KOPT-K1 (cell line): ENCODE measurements around the gene PTGES2.

ENCODE experiments used
- H3K27ac ChIP-seq: fragments of 200-600 bp; sonication (generic); 2 replicates; pipeline ENCODE4 v1.5.1; 2016; ENCODE audit warnings: antibody characterized with exemption, mild to moderate bottlenecking, low read depth, low read length; ENCODE audit not compliant: poor library complexity, severe bottlenecking
- H3K36me3 ChIP-seq: fragments of 200-600 bp; sonication (generic); 2 replicates; pipeline ENCODE4 v1.5.1; 2017; ENCODE audit warnings: antibody characterized with exemption, mild to moderate bottlenecking, low read length, moderate library complexity; ENCODE audit not compliant: insufficient read depth
- H3K9me3 ChIP-seq: fragments of 200-600 bp; sonication (generic); 2 replicates; pipeline ENCODE4 v1.5.1; 2017; ENCODE audit warnings: antibody characterized with exemption, low read length, mild to moderate bottlenecking; ENCODE audit not compliant: insufficient read depth, poor library complexity, severe bottlenecking

The PTGES2 gene

DNA sequence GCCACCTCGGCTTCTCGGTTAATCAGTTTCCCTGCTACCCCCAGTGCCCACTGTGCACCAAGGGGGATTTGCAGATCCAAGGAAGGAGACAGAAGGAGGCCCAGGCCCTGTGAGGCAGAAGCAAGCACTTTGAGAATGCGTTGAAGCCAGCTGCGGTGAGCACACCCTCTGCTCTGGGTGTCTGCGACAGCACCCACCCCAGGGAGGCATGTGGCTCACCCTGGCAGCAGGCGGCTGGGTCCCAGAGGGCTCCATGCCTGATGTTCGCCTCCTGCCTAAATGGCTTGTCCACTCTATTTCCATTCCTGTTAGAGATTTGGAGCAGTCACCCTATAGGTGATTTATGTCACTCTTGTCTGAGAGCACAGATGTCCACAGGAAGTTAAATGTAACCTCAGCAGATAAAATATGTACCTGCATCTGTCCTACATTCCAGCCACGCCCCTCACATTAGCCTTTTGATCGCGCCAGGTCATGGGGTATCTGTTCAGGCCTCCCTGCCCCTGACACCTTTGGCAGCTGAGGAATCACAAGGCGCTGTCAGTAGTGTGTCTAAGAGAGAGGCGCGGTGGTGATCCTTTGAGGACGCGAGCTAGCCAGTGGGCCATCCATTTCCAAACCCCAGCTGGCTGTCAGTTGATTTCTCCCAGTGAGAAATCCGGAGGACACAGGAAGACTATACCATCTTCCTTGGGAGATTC, 28.1 kb downstream of the PTGES2 start:
- Histone ChIP-seq H3K9me3 (no peaks in the 10 kb centered on the region), H3K36me3 (peaks cover 70% of the 10 kb centered on the region), H3K27ac (peak overlapping the region; percentile 99)

- Histone ChIP-seq H3K36me3 (peaks cover 68% of the 10 kb centered on the region), H3K9me3 (no peaks in the 10 kb centered on the region), H3K27ac (peak overlapping the region; percentile 99)
Observed at GRCh38 chr9:128098297-128099230, 29.0 kb downstream of the PTGES2 start.

DNA sequence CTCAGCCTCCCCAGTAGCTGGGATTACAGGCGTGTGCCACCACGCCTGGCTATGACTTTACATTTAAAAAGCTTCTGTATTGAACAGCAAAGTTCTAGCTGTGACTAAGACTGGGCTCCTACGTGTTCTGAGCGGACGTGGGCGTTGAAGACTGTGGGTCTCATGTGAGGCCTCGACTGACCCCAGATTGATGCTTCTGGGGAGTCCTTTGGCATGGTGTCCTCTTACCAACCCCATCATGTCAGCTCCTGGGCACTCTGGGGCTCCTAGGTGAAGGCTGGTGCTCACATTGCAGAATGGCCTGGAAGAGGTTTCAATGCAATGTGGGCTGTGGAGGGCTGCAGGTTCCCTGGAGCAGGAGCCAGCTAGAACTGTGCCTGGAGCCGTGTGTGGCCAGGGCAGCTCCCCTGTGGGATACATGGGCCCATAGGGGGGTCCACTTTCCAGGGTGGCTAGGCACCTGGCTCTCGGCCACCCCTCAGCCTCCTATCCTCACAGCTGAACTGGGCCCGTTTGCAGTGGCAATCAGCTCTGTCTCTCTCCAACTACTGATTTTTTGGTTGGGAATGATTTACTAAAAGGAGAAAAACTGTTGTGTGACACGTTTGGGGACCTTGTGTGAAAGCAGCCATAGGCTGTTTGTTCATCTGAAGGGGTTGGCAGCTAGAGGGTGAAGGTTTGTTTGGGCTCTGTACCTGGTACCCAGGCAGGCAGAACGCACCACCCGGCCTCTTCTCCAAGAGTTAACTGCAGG, 29.8 kb downstream of the PTGES2 start:
- H3K9me3 ChIP-seq, result no peaks in the 10 kb centered on the region
- H3K27ac ChIP-seq, result peak overlapping the region; percentile 99
- H3K36me3 ChIP-seq, result peaks cover 63% of the 10 kb centered on the region

DNA sequence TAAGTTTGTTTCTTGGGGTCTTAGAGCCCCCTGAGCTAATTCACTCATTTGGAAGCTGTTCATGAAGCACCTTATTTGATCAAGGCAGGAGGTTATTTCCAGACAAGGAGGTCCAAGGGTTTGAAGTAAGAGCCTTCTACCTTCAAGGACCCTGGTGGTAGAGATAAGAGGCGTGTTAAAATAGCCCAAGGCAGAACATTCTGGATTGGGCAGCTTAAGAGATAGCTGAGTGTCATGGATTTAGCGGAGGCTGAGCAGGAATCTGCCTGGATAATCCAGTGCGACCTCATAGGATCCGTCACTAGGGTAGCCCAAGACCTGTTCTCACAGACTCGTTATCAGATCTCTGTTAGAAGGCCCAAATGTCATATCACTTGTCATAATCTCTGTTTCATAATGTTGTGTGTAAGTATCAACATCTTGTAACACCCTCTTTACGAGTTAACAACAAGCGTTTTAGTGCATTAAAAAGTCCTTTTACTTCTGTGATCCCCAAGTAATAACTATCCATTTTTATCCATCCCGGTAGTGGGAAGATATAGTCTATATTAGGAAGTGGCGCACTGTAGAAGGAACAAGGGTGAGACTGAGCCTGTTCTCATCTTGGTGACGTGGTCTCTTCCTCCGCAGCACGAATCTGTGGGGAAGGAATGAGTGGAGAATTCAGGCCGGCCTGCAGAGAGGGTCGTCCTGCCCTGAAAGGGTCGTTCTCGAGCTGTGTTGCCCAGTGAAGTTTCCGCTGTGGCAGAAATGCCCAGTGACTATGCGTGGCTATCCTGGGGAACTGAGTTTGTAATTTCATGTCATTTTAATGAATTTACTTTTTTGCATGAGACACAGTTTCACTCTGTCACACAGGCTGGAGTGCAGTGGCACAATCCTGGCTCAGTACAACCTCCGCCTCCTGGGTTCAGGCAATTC, 30.7 kb downstream of the PTGES2 start:
- H3K9me3 ChIP-seq, result no peaks in the 10 kb centered on the region
- H3K36me3 ChIP-seq, result peaks cover 54% of the 10 kb centered on the region
- peak overlapping the region; percentile 99 for H3K27ac ChIP-seq

GRCh38 chr9:128094950-128095544, 32.5 kb downstream of the PTGES2 start:
- Histone ChIP-seq H3K9me3 (no peaks in the 10 kb centered on the region), H3K27ac (no peak overlapping the region), H3K36me3 (peaks cover 44% of the 10 kb centered on the region)

GRCh38 chr9:128094166-128094949, 33.2 kb downstream of the PTGES2 start:
- no peak overlapping the region for H3K27ac ChIP-seq

GRCh38 chr9:128093011-128093410, 34.5 kb downstream of the PTGES2 start:
- H3K36me3 ChIP-seq, result peaks cover 56% of the 10 kb centered on the region
- H3K9me3 ChIP-seq, result no peaks in the 10 kb centered on the region
- peak overlapping the region; percentile 40 for H3K27ac ChIP-seq

More at GRCh38 chr9:128094166-128094949, 33.2 kb downstream of the PTGES2 start:
- no peaks in the 10 kb centered on the region for H3K9me3 ChIP-seq
- H3K36me3 ChIP-seq, result peaks cover 45% of the 10 kb centered on the region

DNA sequence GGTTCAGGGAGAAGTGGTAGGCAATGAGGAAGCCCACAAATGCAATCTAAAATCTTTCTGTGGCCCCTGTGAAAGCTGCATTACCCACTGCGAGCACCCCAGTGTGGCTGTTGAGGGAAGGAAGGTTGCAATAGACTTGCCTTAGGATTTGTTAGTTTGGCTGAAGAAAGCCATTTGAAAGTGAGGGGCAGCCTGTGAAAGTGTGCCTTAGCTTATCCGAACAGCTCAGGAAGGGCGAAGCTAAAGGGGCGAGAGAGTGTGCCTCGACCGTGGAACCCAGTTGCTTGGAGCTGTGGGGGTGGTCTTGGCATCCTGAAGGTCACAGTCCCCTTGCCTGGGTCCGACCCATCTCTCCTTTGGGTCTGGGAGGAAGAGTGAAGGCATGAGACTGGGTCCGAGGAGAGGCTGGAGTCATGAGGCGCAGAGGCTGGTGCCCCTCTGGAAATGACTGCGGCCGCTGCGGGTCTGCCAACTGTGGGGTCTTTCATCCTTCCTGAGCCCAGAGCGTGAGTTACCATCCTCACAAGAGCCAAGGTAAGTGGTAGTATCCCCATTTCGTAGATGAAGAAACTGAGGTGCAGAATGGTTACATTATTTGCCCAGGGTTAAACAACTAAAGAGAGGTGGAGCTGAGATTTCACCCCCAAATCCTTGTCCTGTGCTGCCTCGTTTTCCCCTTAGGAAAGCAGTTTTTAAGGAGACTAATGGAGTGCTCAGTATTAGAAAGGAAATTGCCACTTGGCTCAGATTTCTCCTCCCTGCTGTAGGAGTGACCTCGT, 35.1 kb downstream of the PTGES2 start:
- Histone ChIP-seq H3K9me3 (no peaks in the 10 kb centered on the region), H3K36me3 (peaks cover 56% of the 10 kb centered on the region), H3K27ac (peak overlapping the region; percentile 36)

DNA sequence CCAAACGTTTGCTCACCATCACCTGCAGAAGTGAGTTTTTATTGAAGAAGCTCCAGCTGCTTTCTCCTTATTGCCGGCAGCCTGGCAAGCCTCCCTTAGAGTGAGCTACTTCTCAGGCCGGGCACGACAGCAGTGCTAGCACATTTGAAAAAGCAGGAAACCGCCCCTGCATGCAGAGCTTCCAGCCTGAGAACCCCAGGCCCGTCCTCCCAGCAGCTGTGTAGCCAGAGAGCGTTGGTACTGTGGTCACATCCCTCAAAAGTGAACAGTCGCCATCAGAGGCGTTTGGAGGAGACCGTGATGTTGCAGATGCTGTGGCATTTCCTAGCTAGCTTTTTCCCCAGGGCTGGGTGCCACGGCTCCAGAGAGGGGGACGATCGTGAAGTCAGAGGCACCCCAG, 36.0 kb downstream of the PTGES2 start:
- Histone ChIP-seq H3K36me3 (peaks cover 48% of the 10 kb centered on the region), H3K9me3 (no peaks in the 10 kb centered on the region), H3K27ac (peak overlapping the region; percentile 36)

DNA sequence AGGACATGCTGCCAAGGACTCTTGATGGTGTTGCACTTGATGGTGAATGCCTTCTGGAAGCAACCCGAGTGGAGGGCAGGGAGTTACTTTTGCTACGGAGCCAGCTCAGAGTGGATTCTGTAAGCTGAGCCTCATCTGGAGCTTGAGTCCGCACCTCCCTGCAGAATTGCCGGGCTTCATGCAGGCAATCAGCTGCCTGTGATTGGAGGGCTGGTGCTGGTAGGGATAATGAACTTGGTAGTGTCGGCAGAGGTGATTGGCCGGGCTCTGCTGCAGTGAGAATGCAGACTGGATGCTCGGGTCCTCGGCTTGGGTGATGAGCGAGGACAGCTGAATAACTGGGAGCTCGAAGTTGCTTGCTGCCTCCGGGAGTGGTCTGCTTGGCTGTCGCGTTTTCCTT, 36.4 kb downstream of the PTGES2 start:
- no peaks in the 10 kb centered on the region for H3K9me3 ChIP-seq
- H3K27ac ChIP-seq, result no peak overlapping the region
- peaks cover 48% of the 10 kb centered on the region for H3K36me3 ChIP-seq

GRCh38 chr9:128089299-128089698, 38.2 kb downstream of the PTGES2 start:
- H3K9me3 ChIP-seq, result no peaks in the 10 kb centered on the region
- peaks cover 52% of the 10 kb centered on the region for H3K36me3 ChIP-seq
- H3K27ac ChIP-seq, result no peak overlapping the region

DNA sequence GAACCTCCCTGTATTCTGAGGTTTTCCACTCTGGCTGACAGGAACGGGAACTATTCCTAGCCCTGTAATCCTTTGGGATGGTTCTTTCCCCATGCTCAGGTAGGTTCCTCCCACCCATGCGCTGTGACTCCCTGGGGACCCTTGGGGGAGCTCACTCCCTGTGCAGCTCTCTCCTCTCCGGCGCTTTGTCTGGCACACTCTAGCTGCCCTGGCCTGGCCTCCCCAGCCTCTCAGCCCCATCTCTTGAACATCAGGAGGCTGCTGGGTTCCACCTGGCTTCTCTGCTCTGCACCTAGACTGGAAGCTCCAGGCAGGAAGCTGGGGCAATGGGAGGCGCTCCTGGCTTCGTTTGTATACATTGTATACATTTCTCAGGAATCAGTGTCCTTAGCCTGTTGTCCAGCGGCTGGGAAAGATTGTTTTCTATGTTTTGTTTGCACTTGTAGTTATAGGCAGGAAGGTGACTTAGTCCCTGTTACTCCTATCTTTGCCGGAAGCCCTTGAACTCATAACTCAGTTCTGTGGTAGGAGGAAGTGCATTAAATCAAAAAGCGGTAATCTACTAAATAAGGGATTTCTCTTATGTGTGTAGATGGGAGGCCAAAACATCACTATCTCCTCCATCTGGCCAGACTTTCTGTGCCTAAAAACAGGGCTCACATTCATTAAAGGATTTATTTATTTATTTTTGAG, 39.1 kb downstream of the PTGES2 start:
- Histone ChIP-seq H3K27ac (no peak overlapping the region), H3K9me3 (no peaks in the 10 kb centered on the region), H3K36me3 (peaks cover 48% of the 10 kb centered on the region)
